Endothelial cell of umbilical vein (primary cell): ENCODE measurements around the gene YPEL1. TPM values are rescaled to one million over a fixed set of nuclear protein-coding genes. Genes with fewer than 3 reads are reported as not detected.

Source experiments
- BruUV-seq: library from RNA; stranded (reverse); fragments of 400-500 nt; replicated peaks from 2 replicates; lab custom pipeline; 2021; lab: Mats Ljungman, UMichigan
- CTCF ChIA-PET: fragments of 300-600, 350-600 bp; sonication (Branson Sonifier 250); formaldehyde crosslinking; loops from one replicate; lab custom pipeline; 2021; ENCODE audit warnings: antibody characterized with exemption, inconsistent platforms; lab: Charles Lee
- POLR2A ChIA-PET: fragments of 300-600, 350-600 bp; sonication (Branson Sonifier 250); formaldehyde crosslinking; loops from one replicate; lab custom pipeline; 2021; ENCODE audit warnings: antibody characterized with exemption, inconsistent platforms; lab: Charles Lee
- DNase-seq: peaks from one replicate; pipeline ENCODE4 v3.0.0-alpha.2; 2011; ENCODE audit warnings: low read depth, low spot score
- FAIRE-seq: peaks from 2 replicates; lab custom pipeline; 2011; peaks lifted over from hg19 to GRCh38; lab: Jason Lieb, UNC
- H2AFZ ChIP-seq: 2 replicates; pipeline ENCODE4 v1.6.0; 2012; ENCODE audit warnings: low read depth, low read length, control low read depth, inconsistent platforms
- H3K27ac ChIP-seq: 2 replicates; pipeline ENCODE4 v1.5.1; 2011; ENCODE audit warnings: low read depth, mild to moderate bottlenecking, control low read depth, low read length, moderate library complexity; ENCODE audit not compliant: insufficient read depth
- H3K27me3 ChIP-seq, 2 experiments: 2 replicates each; pipeline versions ENCODE4 v1.6.0 to v1.6.1; 2011; ENCODE audit warnings: low read length in 2 of 2, mixed read lengths in 1 of 2; ENCODE audit not compliant: control insufficient read depth in 2 of 2, insufficient read depth in 2 of 2
- H3K36me3 ChIP-seq, 2 experiments: 2 replicates in 1 of 2; 3 replicates in 1 of 2; pipeline ENCODE4 v1.5.1; 2011; ENCODE audit warnings: low read length in 2 of 2, mild to moderate bottlenecking in 1 of 2, moderate library complexity in 1 of 2; ENCODE audit not compliant: control insufficient read depth in 2 of 2, insufficient read depth in 2 of 2; ENCODE audit errors: extremely low read depth in 1 of 2
- H3K4me1 ChIP-seq: 3 replicates; pipeline ENCODE4 v1.5.1; 2011; ENCODE audit warnings: mild to moderate bottlenecking, low read length; ENCODE audit not compliant: control insufficient read depth, insufficient read depth; ENCODE audit errors: extremely low read depth
- H3K4me2 ChIP-seq: 2 replicates; pipeline ENCODE4 v1.6.1; 2011; ENCODE audit warnings: low read length, control low read depth, mixed read lengths; ENCODE audit not compliant: insufficient read depth
- H3K4me3 ChIP-seq, 3 experiments: fragments of 200-600 bp in 1 of 3; sonication (generic), shearing (Covaris generic) in 1 of 3; replicated peaks in 1 of 3; 2 replicates each; pipeline ENCODE4 v1.5.1; 2011 to 2016; ENCODE audit warnings: control low read depth in 3 of 3, low read length in 3 of 3, mild to moderate bottlenecking in 2 of 3, inconsistent platforms in 1 of 3, low read depth in 1 of 3, moderate library complexity in 1 of 3; ENCODE audit not compliant: insufficient read depth in 1 of 3
- H3K79me2 ChIP-seq: 2 replicates; pipeline ENCODE4 v1.6.0; 2012; ENCODE audit warnings: low read length, inconsistent platforms; ENCODE audit not compliant: control insufficient read depth, insufficient read depth
- H3K9ac ChIP-seq: replicated peaks from 2 replicates; pipeline ENCODE3; 2011; ENCODE audit warnings: low read length, control low read depth; ENCODE audit not compliant: insufficient read depth; ENCODE audit errors: extremely low read depth
- H3K9me1 ChIP-seq: replicated peaks from 3 replicates; pipeline ENCODE4 v1.6.0; 2011; ENCODE audit warnings: mild to moderate bottlenecking, low read length; ENCODE audit not compliant: control insufficient read depth, insufficient read depth; ENCODE audit errors: extremely low read depth
- H3K9me3 ChIP-seq: replicated peaks from 2 replicates; pipeline ENCODE4 v1.5.1; 2012; ENCODE audit warnings: low read length, inconsistent platforms; ENCODE audit not compliant: control insufficient read depth, insufficient read depth
- H4K20me1 ChIP-seq: replicated peaks from 2 replicates; pipeline ENCODE3; 2011; ENCODE audit warnings: mild to moderate bottlenecking, low read length; ENCODE audit not compliant: control insufficient read depth, insufficient read depth; ENCODE audit errors: extremely low read depth
- EZH2 ChIP-seq: IDR thresholded peaks from 2 replicates; pipeline ENCODE4 v1.6.1; 2012; ENCODE audit warnings: borderline replicate concordance, low read depth, mild to moderate bottlenecking, moderate library complexity, low read length, inconsistent platforms; ENCODE audit not compliant: severe bottlenecking
- FOS ChIP-seq: IDR thresholded peaks from 2 replicates; pipeline ENCODE4 v1.6.1; 2011; ENCODE audit warnings: mild to moderate bottlenecking, low read length, moderate library complexity, borderline replicate concordance; ENCODE audit not compliant: insufficient read depth
- GATA2 ChIP-seq: IDR thresholded peaks from 2 replicates; pipeline ENCODE4 v1.7.0; 2011; ENCODE audit warnings: low read depth, mild to moderate bottlenecking, moderate library complexity, mixed read lengths, low read length; ENCODE audit not compliant: insufficient read length, insufficient read depth
- JUN ChIP-seq: IDR thresholded peaks from 2 replicates; pipeline ENCODE4 v1.6.1; 2011; ENCODE audit warnings: borderline replicate concordance, low read depth; ENCODE audit not compliant: insufficient read length, insufficient read depth
- MYC ChIP-seq: IDR thresholded peaks from one replicate; pipeline ENCODE4 v1.6.1; 2011; ENCODE audit warnings: mild to moderate bottlenecking, low read depth, low read length
- POLR2A ChIP-seq: IDR thresholded peaks from 2 replicates; pipeline ENCODE4 v1.6.1; 2012; ENCODE audit warnings: low read depth, mild to moderate bottlenecking, control low read depth, low read length
- POLR2AphosphoS5 ChIP-seq: IDR thresholded peaks from 2 replicates; pipeline ENCODE4 v1.6.1; 2012; ENCODE audit warnings: low read depth, mild to moderate bottlenecking, control low read depth, low read length, moderate library complexity; ENCODE audit not compliant: insufficient read depth
- dilution Hi-C: fragments of 300-500 bp; cut with MboI; formaldehyde crosslinking; loops from one replicate; pipeline ENCODE4 v1.15.0; 2019; ENCODE audit warnings: low sequenced_read_pairs; ENCODE audit not compliant: extremely low pct_ligation_motif_present
- intact Hi-C: fragments of 100-400 bp; cut with micrococcal nuclease; formaldehyde crosslinking; loops from one replicate; pipeline ENCODE4 v1.10.0; 2022
- polyA plus RNA-seq, 4 experiments: library from polyadenylated mRNA; depleted of rRNA in 3 of 4; stranded (reverse) in 3 of 4; unstranded in 1 of 4; fragments of >200 nt; gene quantifications; 2 replicates each; pipeline versions ENCODE4 v1.2.1 to v1.2.3, GENCODE V29; 2011 to 2012; ENCODE audit warnings: missing spikeins in 1 of 4
- total RNA-seq: library from RNA; stranded (reverse); gene quantifications from 2 replicates; pipeline ENCODE4 v1.2.3, GENCODE V29; 2021
- TF ChIP-seq, protein P1 (sequence below), 2 donors: IDR thresholded peaks; 1 replicate in 1 of 2; 2 replicates in 1 of 2; pipeline ENCODE4 v1.5.1; 2011; ENCODE audit warnings: low read length in 2 of 2, mild to moderate bottlenecking in 2 of 2, moderate library complexity in 2 of 2, control low read depth in 1 of 2, inconsistent platforms in 1 of 2, low read depth in 1 of 2; ENCODE audit not compliant: insufficient read depth in 1 of 2; ENCODE audit errors: extremely low read depth in 1 of 2
- TF ChIP-seq, protein P2 (sequence below): IDR thresholded peaks from 2 replicates; pipeline ENCODE4 v1.6.1; 2011; ENCODE audit not compliant: insufficient read depth, insufficient read length

Gene YPEL1
- total and polyA plus RNA-seq, 2 donors (not counting 3 experiments of a cell fraction or from before 2014, with no cell fraction given) = 3.7 to 6.2 TPM

DNA sequence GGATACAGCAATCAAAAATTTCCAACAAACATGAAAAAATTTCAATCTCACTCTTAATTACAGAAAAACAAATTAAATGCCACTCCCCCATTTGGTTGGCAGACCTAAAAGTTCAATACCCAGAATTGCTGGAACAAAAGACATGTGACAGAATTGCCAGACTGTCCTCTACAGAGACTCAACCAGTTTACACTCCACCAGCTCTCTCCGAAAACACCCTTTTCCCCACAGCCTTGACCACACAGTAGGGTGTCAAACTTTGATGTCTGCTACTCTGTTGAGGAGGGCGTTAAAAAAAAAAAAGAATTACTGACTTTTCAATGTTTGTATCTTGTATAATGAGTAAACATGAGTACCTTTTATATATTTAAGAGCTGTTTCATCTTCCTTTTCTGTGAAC is 44.7 kb upstream of the YPEL1 start:
- peaks cover 9 to 18% of the 10 kb centered on the region in 2 experiments for H3K36me3 ChIP-seq
- no peaks in the 10 kb centered on the region for H3K27me3 ChIP-seq
- no peak overlapping the region for H3K9ac ChIP-seq
- H4K20me1 ChIP-seq = no peaks in the 10 kb centered on the region
- dilution Hi-C loops (no loop called here), intact Hi-C loops (no loop called here)
- BruUV-seq = no TSS peak
- peaks cover 1% of the 10 kb centered on the region for H3K79me2 ChIP-seq
- no peaks in the 10 kb centered on the region for H3K9me3 ChIP-seq
- no peak for FAIRE-seq
- no peak overlapping the region for H3K4me3 ChIP-seq
- no peaks in the 10 kb centered on the region for H3K9me1 ChIP-seq
- TF ChIP-seq EZH2 = no peak
- TF ChIP-seq POLR2AphosphoS5 = no peak
- TF ChIP-seq, protein P1, sequence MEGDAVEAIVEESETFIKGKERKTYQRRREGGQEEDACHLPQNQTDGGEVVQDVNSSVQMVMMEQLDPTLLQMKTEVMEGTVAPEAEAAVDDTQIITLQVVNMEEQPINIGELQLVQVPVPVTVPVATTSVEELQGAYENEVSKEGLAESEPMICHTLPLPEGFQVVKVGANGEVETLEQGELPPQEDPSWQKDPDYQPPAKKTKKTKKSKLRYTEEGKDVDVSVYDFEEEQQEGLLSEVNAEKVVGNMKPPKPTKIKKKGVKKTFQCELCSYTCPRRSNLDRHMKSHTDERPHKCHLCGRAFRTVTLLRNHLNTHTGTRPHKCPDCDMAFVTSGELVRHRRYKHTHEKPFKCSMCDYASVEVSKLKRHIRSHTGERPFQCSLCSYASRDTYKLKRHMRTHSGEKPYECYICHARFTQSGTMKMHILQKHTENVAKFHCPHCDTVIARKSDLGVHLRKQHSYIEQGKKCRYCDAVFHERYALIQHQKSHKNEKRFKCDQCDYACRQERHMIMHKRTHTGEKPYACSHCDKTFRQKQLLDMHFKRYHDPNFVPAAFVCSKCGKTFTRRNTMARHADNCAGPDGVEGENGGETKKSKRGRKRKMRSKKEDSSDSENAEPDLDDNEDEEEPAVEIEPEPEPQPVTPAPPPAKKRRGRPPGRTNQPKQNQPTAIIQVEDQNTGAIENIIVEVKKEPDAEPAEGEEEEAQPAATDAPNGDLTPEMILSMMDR (IDR thresholded peaks at IDR 0.05; ENCODE audit: extremely low read depth in 1 of 2, insufficient read depth in 1 of 2, low read depth in 1 of 2, low read length in 2 of 2) = no peak
- no peak for TF ChIP-seq GATA2
- TF ChIP-seq FOS = no peak
- no peak for TF ChIP-seq MYC
- no peak for TF ChIP-seq POLR2A
- no peak for TF ChIP-seq JUN
- TF ChIP-seq, protein P2, sequence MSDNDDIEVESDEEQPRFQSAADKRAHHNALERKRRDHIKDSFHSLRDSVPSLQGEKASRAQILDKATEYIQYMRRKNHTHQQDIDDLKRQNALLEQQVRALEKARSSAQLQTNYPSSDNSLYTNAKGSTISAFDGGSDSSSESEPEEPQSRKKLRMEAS = no peak
- no peak overlapping the region for H2AFZ ChIP-seq
- H3K27ac ChIP-seq = no peak overlapping the region
- DNase-seq = no peak
- H3K4me2 ChIP-seq = no peak overlapping the region
- no peaks in the 10 kb centered on the region for H3K4me1 ChIP-seq
- CTCF ChIA-PET = interaction anchor here (1.0 to 1.1 kb wide), 2 partner anchors 9 to 11 kb away, joined by 3 read pairs; no protein-coding TSS in a partner anchor
- POLR2A ChIA-PET = no interaction called here
